ENCODE data around the gene UTF1.

The UTF1 gene

DNA sequence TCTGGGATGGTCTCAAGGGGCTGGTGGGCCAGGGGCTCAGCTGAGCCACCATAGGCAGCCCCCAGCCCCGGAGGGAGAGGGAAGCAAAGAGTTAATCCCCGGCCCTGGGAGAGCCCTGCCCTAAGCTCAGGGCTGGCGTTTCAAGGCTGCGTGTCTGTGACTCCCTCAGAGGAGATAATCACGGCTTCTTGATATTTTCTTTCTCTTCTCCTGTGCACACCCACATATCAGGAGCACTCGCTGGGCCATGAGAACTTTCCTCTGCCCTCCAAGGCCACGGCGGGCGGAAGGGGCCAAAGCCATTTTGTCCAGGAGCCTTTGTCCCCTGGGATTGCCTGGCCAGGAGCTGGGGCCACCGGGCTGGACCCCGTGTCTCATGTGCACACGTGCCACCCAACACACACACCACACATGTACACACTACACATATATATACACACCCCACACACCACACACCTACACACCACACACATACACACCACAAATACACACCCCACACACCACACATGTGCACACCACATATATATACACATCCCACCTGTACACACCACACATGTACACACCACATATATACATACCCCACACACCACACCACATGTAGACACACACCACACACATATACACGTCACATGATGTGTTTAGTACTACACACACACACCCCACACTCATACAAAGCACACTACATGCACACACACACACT is 24.6 kb downstream of the UTF1 start:
- Histone ChIP-seq H3K4me3 (ENCODE audit: low read depth in 1 of 2, low read length in 2 of 2) (no peak overlapping the region), H3K4me1 (ENCODE audit: control insufficient read depth in 1 of 2, insufficient read depth in 2 of 2, low read length in 2 of 2) (peaks cover 4 to 10% of the 10 kb centered on the region in 2 donors), H3K36me3 (ENCODE audit: control insufficient read depth in 1 of 2, insufficient read depth in 2 of 2, low read length in 2 of 2) (no peaks in the 10 kb centered on the region), H3K9me3 (ENCODE audit: control insufficient read depth in 1 of 2, low read length in 2 of 2) (no peaks in the 10 kb centered on the region), H3K27ac (ENCODE audit: low read length) (no peak overlapping the region), H3K27me3 (ENCODE audit: low read depth, low read length) (no peaks in the 10 kb centered on the region)

DNA sequence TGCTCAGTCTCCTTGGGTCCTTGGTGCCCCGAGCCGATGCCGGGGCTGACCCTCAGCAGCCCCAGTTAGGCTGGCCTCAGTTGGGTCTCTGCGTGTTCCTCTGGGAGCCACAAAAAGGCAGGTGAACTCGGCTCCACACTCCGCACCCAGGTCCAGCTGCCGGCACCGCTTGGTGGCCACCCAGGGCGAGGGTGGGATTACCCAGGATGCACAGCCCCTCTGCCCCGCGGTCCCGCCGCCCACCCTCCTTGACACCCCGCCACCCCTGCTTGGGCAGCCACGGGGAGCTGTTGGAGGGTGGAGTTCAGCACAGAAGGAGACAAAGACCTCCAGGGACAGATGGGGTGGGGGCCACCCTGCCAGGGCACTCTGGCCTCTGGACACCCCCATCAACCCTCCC is 25.3 kb downstream of the UTF1 start:
- Histone ChIP-seq H3K9me3 (ENCODE audit: control insufficient read depth in 1 of 2, low read length in 2 of 2) (no peaks in the 10 kb centered on the region), H3K36me3 (ENCODE audit: control insufficient read depth in 1 of 2, insufficient read depth in 2 of 2, low read length in 2 of 2) (no peaks in the 10 kb centered on the region), H3K27me3 (ENCODE audit: low read depth, low read length) (no peaks in the 10 kb centered on the region), H3K27ac (ENCODE audit: low read length) (no peak overlapping the region), H3K4me3 (ENCODE audit: low read depth in 1 of 2, low read length in 2 of 2) (no peak overlapping the region), H3K4me1 (ENCODE audit: control insufficient read depth in 1 of 2, insufficient read depth in 2 of 2, low read length in 2 of 2) (peaks cover 4 to 16% of the 10 kb centered on the region in 2 donors)

DNA sequence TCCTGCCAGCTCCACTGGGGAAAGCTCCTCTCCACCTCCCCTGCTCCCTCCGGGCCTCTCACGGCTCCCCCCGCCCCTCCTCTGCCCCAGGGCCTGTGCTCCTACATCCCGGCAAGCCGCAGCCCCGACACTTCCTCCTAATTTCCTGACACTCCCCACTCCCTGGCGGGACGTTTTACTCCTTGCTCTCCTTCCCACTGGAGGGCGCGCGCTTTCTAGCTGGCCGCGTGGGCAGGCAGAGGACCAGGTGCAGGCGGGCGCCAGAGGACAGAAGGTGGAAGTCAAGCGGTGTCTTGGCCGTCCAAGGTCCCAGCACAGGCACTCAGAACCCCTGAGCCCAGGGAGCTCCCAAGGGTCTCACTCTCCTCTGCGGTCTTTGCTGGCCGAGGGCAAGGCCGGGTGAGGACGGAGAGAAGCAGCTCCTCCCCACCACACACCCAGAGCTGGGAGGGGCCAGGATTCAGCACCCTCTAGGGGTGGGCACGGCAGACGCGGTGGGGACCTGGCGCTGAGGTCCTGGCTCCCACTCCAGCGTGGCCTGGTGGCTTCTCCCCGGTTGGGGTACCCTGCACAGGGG is 27.6 kb downstream of the UTF1 start:
- Histone ChIP-seq H3K4me1 (ENCODE audit: control insufficient read depth in 1 of 2, insufficient read depth in 2 of 2, low read length in 2 of 2) (peaks cover 4 to 30% of the 10 kb centered on the region in 2 donors), H3K27ac (ENCODE audit: low read length) (no peak overlapping the region), H3K4me3 (ENCODE audit: low read depth in 1 of 2, low read length in 2 of 2) (no peak overlapping the region), H3K9me3 (ENCODE audit: control insufficient read depth in 1 of 2, low read length in 2 of 2) (no peaks in the 10 kb centered on the region), H3K27me3 (ENCODE audit: low read depth, low read length) (no peaks in the 10 kb centered on the region), H3K36me3 (ENCODE audit: control insufficient read depth in 1 of 2, insufficient read depth in 2 of 2, low read length in 2 of 2) (no peaks in the 10 kb centered on the region)

DNA sequence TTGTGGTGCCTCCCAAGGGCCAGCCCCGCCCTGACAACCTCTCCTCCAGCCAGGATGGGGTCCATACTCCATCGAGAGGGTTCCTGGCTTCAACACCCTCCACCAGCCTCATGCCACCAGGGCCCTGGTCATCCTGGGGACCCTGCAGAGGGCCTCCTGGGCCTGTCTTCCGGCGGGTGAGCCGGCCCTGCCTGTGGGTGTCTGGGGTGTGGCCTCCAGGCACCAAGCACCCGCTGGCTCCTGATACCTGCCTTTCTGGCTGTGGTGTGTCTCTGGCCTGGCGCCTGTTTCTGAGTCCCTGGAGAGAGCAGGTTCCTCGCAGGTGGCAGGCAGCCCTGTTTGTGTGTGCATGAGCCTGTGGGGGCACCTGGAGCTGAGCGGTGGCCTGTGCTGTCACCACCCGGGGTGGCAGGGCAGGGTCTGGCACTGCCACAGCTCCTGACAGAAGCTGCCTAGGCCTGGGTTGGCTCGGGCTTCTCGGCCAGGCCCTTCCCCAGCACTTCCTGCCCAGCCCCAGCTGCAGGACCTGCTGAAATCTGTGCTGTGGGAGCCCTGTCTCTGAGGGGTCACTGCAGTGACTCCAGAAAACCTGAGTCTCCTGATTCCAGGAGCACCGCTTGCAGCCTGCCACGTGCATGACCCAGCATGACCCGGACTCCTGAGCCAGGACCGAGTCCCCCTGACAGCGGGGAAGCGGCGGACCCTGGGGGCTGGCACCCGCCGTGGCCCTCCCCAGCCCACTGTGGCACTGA is 28.2 kb downstream of the UTF1 start:
- Histone ChIP-seq H3K4me3 (ENCODE audit: low read depth in 1 of 2, low read length in 2 of 2) (no peak overlapping the region), H3K4me1 (ENCODE audit: control insufficient read depth in 1 of 2, insufficient read depth in 2 of 2, low read length in 2 of 2) (peaks cover 4 to 31% of the 10 kb centered on the region in 2 donors), H3K27me3 (ENCODE audit: low read depth, low read length) (no peaks in the 10 kb centered on the region), H3K27ac (ENCODE audit: low read length) (no peak overlapping the region), H3K36me3 (ENCODE audit: control insufficient read depth in 1 of 2, insufficient read depth in 2 of 2, low read length in 2 of 2) (no peaks in the 10 kb centered on the region), H3K9me3 (ENCODE audit: control insufficient read depth in 1 of 2, low read length in 2 of 2) (no peaks in the 10 kb centered on the region)

DNA sequence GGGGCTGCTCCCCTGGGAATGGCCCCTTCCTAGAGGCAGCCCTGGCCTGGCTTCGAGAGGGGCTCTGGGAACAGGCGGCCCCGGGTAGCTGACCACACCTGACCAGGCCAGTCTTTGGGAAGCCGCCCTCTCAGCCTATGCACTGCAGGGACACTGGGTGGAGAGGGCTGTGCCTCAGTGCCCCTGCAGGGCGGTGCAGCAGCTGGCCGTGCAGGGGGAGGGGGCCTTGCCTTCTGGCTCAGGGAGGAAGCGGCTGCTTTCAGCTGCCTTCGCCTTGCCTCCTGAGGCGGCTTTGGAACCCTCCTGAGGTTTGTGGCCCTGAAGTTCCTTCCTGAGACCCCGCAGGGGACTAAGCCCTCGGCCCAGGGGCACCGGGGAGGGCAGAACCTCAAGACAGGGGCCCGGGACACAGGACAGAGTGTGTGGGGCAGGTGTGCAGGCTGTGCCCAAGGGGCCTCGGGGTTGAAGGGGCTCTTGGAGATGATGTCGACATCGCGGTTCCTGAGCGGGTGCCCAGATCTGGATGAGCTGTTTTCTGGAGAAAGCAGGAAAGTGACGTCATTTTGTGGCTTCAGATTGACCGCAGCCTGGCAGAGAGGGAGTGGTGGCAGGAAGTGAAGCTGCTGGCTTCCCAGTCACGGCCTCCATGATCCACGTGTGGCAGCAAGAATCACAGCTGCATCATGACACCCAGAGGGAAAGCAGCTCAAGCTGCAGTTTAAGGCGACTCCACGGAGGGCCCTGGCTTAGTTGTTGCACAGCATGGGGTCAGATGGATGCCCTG is 29.0 kb downstream of the UTF1 start:
- Histone ChIP-seq H3K4me3 (ENCODE audit: low read depth in 1 of 2, low read length in 2 of 2) (no peak overlapping the region), H3K27ac (ENCODE audit: low read length) (no peak overlapping the region), H3K27me3 (ENCODE audit: low read depth, low read length) (no peaks in the 10 kb centered on the region), H3K9me3 (ENCODE audit: control insufficient read depth in 1 of 2, low read length in 2 of 2) (no peaks in the 10 kb centered on the region), H3K4me1 (ENCODE audit: control insufficient read depth in 1 of 2, insufficient read depth in 2 of 2, low read length in 2 of 2) (peaks cover 4 to 31% of the 10 kb centered on the region in 2 donors), H3K36me3 (ENCODE audit: control insufficient read depth in 1 of 2, insufficient read depth in 2 of 2, low read length in 2 of 2) (no peaks in the 10 kb centered on the region)

DNA sequence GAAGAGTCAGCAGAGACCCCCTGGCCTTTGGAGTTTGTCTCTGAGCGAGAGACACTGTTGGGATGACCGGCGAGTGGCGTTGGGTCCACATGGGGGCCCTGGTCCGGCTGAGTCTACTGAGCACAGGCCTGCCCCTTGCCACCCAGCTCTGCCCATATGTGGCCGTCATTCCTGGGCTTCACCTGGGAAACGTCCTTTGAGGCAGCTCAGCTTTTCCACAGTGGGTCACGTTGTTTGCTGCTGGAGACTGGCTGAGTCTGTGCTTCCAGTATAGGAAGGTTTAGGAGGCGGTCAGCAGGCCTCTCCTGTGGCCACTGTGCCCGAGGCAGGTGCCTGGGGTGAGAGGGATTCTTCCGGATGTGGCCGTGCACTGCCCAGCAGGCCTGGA is 29.6 kb downstream of the UTF1 start:
- Histone ChIP-seq H3K36me3 (ENCODE audit: control insufficient read depth in 1 of 2, insufficient read depth in 2 of 2, low read length in 2 of 2) (no peaks in the 10 kb centered on the region), H3K4me3 (ENCODE audit: low read depth in 1 of 2, low read length in 2 of 2) (no peak overlapping the region), H3K4me1 (ENCODE audit: control insufficient read depth in 1 of 2, insufficient read depth in 2 of 2, low read length in 2 of 2) (peaks cover 4 to 31% of the 10 kb centered on the region in 2 donors), H3K27me3 (ENCODE audit: low read depth, low read length) (no peaks in the 10 kb centered on the region), H3K9me3 (ENCODE audit: control insufficient read depth in 1 of 2, low read length in 2 of 2) (no peaks in the 10 kb centered on the region), H3K27ac (ENCODE audit: low read length) (no peak overlapping the region)

DNA sequence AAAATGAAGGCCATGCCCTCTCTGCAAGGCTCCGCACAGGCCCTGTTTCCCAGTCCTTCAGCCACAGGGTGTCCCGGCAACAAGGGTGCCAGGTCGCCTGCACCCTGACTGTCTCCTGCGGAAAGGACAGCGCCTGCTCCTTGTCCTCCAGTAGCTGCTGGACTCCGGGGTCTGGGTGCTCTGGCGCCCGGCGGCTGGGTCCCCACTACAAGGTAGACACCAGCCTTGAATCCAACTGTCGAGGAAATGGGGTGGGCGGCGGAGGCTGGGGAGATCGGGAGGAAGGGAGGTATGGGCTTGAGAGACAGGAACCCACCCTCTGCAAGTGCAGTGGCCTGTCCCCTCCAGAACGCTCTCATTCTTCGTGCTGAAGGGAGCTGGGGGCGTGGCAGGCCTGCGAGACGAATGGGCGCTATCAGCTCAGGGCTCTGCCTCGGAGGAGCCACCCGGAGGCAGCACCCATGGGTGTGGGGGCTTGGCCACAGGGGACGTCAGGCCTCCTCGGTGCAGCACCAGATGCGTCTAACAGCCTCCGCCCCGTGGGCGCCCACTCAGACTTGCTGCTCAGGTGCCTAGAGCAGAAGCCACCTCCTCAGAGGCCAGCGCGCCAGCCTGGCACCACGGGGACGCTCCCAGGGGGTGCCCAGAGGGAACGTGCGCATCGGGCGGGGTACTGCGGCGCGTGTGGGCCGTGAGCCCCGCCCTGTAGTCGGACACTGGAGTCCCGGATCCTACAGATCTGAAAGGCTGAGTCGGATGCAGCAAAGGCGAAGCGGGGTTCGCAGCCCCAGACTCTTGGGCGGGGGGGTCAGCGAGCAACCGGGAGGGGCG is 31.1 kb downstream of the UTF1 start:
- Histone ChIP-seq H3K4me1 (ENCODE audit: control insufficient read depth in 1 of 2, insufficient read depth in 2 of 2, low read length in 2 of 2) (peaks cover 4 to 31% of the 10 kb centered on the region in 2 donors), H3K27ac (ENCODE audit: low read length) (no peak overlapping the region), H3K9me3 (ENCODE audit: control insufficient read depth in 1 of 2, low read length in 2 of 2) (no peaks in the 10 kb centered on the region), H3K27me3 (ENCODE audit: low read depth, low read length) (no peaks in the 10 kb centered on the region), H3K4me3 (ENCODE audit: low read depth in 1 of 2, low read length in 2 of 2) (peak overlapping the region; percentile 46 to 64), H3K36me3 (ENCODE audit: control insufficient read depth in 1 of 2, insufficient read depth in 2 of 2, low read length in 2 of 2) (no peaks in the 10 kb centered on the region)

DNA sequence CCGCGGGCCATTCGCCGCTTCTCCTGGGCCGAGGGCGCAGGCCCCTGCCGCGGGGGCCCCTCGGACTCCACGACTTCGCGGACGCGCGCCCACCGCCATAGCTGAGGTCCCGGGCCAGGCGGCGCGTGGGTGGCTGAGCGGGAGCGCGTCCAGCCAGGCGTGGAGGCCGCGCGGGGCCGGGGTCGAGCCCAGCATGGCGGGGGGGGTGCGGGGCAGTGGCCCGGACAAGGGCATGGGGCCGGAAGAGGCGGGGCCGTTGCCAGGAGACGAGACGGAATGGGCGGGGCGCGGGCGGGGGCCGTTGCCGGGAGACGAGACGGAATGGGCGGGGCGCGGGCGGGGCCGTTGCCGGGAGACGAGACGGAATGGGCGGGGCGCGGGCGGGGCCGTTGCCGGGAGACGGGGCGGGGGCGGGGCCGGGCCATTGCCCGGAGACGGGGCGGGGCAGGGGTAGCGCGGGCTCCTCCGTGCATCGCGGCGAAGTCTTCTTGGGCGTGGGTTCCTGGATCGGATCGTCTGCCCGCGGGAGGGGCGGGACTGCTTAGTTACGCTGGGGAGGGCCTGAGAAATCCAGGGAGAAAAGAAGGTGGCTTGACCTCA is 31.8 kb downstream of the UTF1 start:
- no peaks in the 10 kb centered on the region for H3K36me3 ChIP-seq (ENCODE audit: control insufficient read depth in 1 of 2, insufficient read depth in 2 of 2, low read length in 2 of 2)
- peak overlapping the region in 1 of 2 donors; percentile 64 for H3K4me3 ChIP-seq (ENCODE audit: low read depth in 1 of 2, low read length in 2 of 2)
- H3K27ac ChIP-seq (ENCODE audit: low read length) = no peak overlapping the region
- no peaks in the 10 kb centered on the region for H3K9me3 ChIP-seq (ENCODE audit: control insufficient read depth in 1 of 2, low read length in 2 of 2)
- no peaks in the 10 kb centered on the region for H3K27me3 ChIP-seq (ENCODE audit: low read depth, low read length)
- peaks cover 4 to 31% of the 10 kb centered on the region in 2 donors for H3K4me1 ChIP-seq (ENCODE audit: control insufficient read depth in 1 of 2, insufficient read depth in 2 of 2, low read length in 2 of 2)

DNA sequence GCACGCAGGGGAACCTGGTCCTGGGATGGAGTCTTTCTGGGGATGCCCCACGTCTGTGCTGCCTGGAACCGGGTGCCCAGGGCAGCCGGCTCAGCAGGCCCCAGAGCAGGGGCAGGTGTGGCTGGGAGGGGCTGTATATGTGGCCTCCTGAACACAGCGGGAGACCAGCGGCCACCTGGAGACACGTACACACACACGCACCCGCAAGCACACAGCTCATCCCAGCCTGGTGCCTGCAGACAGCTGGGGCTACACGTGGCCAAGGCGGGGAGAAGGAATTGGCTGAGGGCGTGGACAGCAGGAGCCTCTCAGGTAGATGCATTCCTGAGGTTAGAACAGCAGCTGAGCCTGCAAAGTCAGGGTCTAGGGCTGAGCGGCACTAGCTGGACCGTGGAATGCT is 32.7 kb downstream of the UTF1 start:
- Histone ChIP-seq H3K4me1 (ENCODE audit: control insufficient read depth in 1 of 2, insufficient read depth in 2 of 2, low read length in 2 of 2) (peaks cover 4 to 30% of the 10 kb centered on the region in 2 donors), H3K4me3 (ENCODE audit: low read depth in 1 of 2, low read length in 2 of 2) (peak overlapping the region in 1 of 2 donors; percentile 42), H3K9me3 (ENCODE audit: control insufficient read depth in 1 of 2, low read length in 2 of 2) (no peaks in the 10 kb centered on the region), H3K27me3 (ENCODE audit: low read depth, low read length) (no peaks in the 10 kb centered on the region), H3K36me3 (ENCODE audit: control insufficient read depth in 1 of 2, insufficient read depth in 2 of 2, low read length in 2 of 2) (no peaks in the 10 kb centered on the region), H3K27ac (ENCODE audit: low read length) (no peak overlapping the region)

DNA sequence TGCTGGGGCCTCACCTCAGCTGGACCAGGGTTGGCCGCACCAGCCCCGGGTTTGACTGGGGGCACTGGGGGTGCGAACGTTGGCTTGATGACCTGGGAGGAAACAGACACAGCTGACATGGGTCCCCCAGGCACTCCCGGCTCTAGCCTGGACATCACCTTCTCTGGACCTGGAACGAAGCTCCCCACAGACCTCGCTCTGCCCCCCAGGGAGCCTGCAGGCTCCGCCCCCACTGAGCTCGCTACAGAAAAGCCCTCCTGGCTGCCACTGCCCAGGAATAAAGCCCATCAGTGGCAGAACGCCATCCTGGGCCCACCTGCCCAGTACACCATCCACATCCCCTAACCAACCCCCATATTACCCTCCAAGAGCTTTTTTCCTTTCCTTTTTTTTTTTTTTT is 33.7 kb downstream of the UTF1 start:
- no peak overlapping the region for H3K27ac ChIP-seq (ENCODE audit: low read length)
- H3K27me3 ChIP-seq (ENCODE audit: low read depth, low read length) = no peaks in the 10 kb centered on the region
- no peak overlapping the region for H3K4me3 ChIP-seq (ENCODE audit: low read depth in 1 of 2, low read length in 2 of 2)
- peaks cover 4 to 22% of the 10 kb centered on the region in 2 donors for H3K4me1 ChIP-seq (ENCODE audit: control insufficient read depth in 1 of 2, insufficient read depth in 2 of 2, low read length in 2 of 2)
- H3K36me3 ChIP-seq (ENCODE audit: control insufficient read depth in 1 of 2, insufficient read depth in 2 of 2, low read length in 2 of 2) = peaks cover 0 to 4% of the 10 kb centered on the region in 2 donors
- no peaks in the 10 kb centered on the region for H3K9me3 ChIP-seq (ENCODE audit: control insufficient read depth in 1 of 2, low read length in 2 of 2)
